Endodermal cell (in vitro differentiated cells): ENCODE results near the gene DLG2. TPM values are rescaled to one million over a fixed set of nuclear protein-coding genes. Genes with fewer than 3 reads are reported as not detected.

ENCODE experiments used
- DNase-seq: peaks from one replicate; pipeline ENCODE4 v3.0.0-alpha.2; 2017
- H3K27ac ChIP-seq: 2 replicates; pipeline ENCODE4 v1.5.1; 2013; ENCODE audit warnings: mild to moderate bottlenecking, low read depth, low read length, moderate library complexity
- H3K27me3 ChIP-seq: 2 replicates; pipeline ENCODE4 v1.6.1; 2013; ENCODE audit warnings: mild to moderate bottlenecking, low read length, moderate library complexity; ENCODE audit not compliant: insufficient read depth, control insufficient read depth, poor library complexity, severe bottlenecking
- H3K36me3 ChIP-seq: 2 replicates; pipeline ENCODE4 v1.7.0; 2013; ENCODE audit warnings: mild to moderate bottlenecking, low read length, moderate library complexity; ENCODE audit not compliant: control insufficient read depth, insufficient read depth
- H3K4me1 ChIP-seq: one replicate; pipeline ENCODE4 v1.7.0; 2013; ENCODE audit warnings: low read length; ENCODE audit not compliant: control insufficient read depth, insufficient read depth
- H3K4me3 ChIP-seq: 2 replicates; pipeline ENCODE4 v1.5.1; 2013; ENCODE audit warnings: mild to moderate bottlenecking, low read length, moderate library complexity
- H3K9ac ChIP-seq: 2 replicates; pipeline ENCODE4 v1.6.1; 2013; ENCODE audit warnings: mild to moderate bottlenecking, low read length, moderate library complexity; ENCODE audit not compliant: poor library complexity, severe bottlenecking; ENCODE audit errors: extremely low read depth
- H3K9me3 ChIP-seq: 2 replicates; pipeline ENCODE4 v1.6.1; 2013; ENCODE audit warnings: mild to moderate bottlenecking, low read length, moderate library complexity; ENCODE audit not compliant: control insufficient read depth
- H3K27ac Mint-ChIP-seq: 2 replicates; pipeline ENCODE4 v1.8.0; 2020; ENCODE audit warnings: mixed read lengths
- H3K27me3 Mint-ChIP-seq: 2 replicates; pipeline ENCODE4 v1.8.0; 2021; ENCODE audit warnings: mild to moderate bottlenecking, mixed read lengths; ENCODE audit not compliant: insufficient read depth
- H3K36me3 Mint-ChIP-seq: 2 replicates; pipeline ENCODE4 v1.8.0; 2020; ENCODE audit warnings: low read depth, mixed read lengths
- H3K4me1 Mint-ChIP-seq: 2 replicates; pipeline ENCODE4 v1.8.0; 2020; ENCODE audit warnings: mixed read lengths
- H3K4me3 Mint-ChIP-seq: 2 replicates; pipeline ENCODE4 v1.8.0; 2020; ENCODE audit warnings: mild to moderate bottlenecking, moderate library complexity, mixed read lengths
- H3K9me3 Mint-ChIP-seq: 2 replicates; pipeline ENCODE4 v1.8.0; 2020; ENCODE audit warnings: mild to moderate bottlenecking, mixed read lengths
- WGBS, 2 experiments: methylation state at CpG; one replicate each; pipeline versions ENCODE4 v1.1.5 to v1.1.7; 2013; ENCODE audit warnings: missing lambda C conversion rate in 2 of 2, mixed read lengths in 1 of 2; ENCODE audit not compliant: insufficient coverage in 1 of 2, insufficient read length in 1 of 2; 5-methylcytosine and 5-hydroxymethylcytosine counted together
- total RNA-seq, 2 donors: library from RNA; stranded (reverse); fragmentation: NEBNext Ultra II Directional in 1 of 2; extraction: Animal tissue kit (Norgen Biotek cat#: 25700) in 1 of 2; gene quantifications; 2 replicates in 1 of 2; 3 replicates in 1 of 2; pipeline ENCODE4 v1.2.1, GENCODE V29; 2021
- TF ChIP-seq, protein P1 (sequence below): fragments of 200-600 bp; sonication (generic); conservative IDR thresholded peaks from 2 replicates; pipeline ENCODE4 v1.5.0; 2021; ENCODE audit warnings: antibody characterized with exemption, mild to moderate bottlenecking

Gene DLG2
- total RNA-seq, 2 donors from 2014 or later = 9.6 to 10.6 TPM

DNA sequence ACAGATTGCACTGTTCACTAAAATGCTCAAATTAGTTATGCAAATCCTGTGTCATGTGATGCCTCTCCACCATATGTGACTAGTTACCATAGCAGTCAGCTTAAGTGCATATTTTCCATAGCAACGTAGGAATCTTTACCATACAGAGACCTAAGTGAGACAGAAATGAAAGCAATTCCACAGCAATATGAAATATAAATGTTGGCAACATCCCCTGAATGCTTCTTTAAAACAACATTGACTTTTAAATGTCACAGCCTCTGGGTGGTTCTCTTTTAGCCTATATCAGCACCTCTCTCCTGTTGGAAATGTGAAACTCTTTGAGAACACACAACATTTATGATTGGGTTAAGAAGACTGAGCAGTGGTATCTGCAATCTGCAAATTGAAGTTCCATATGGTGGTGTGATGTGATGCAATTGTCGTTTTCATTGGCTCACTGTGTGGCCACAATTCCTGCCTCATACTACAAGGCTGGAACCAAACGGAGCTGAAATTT is 814.6 kb downstream of the DLG2 start:
- Mint-ChIP-seq H3K27me3 (peaks cover 1% of the 10 kb centered on the region), H3K36me3 (no peaks in the 10 kb centered on the region), H3K4me3 (no peak overlapping the region), H3K9me3 (no peaks in the 10 kb centered on the region), H3K4me1 (no peaks in the 10 kb centered on the region), H3K27ac (no peak overlapping the region)
- TF ChIP-seq, protein P1, sequence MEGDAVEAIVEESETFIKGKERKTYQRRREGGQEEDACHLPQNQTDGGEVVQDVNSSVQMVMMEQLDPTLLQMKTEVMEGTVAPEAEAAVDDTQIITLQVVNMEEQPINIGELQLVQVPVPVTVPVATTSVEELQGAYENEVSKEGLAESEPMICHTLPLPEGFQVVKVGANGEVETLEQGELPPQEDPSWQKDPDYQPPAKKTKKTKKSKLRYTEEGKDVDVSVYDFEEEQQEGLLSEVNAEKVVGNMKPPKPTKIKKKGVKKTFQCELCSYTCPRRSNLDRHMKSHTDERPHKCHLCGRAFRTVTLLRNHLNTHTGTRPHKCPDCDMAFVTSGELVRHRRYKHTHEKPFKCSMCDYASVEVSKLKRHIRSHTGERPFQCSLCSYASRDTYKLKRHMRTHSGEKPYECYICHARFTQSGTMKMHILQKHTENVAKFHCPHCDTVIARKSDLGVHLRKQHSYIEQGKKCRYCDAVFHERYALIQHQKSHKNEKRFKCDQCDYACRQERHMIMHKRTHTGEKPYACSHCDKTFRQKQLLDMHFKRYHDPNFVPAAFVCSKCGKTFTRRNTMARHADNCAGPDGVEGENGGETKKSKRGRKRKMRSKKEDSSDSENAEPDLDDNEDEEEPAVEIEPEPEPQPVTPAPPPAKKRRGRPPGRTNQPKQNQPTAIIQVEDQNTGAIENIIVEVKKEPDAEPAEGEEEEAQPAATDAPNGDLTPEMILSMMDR = no peak
- Histone ChIP-seq H3K36me3 (no peaks in the 10 kb centered on the region), H3K4me3 (no peak overlapping the region), H3K27me3 (no peaks in the 10 kb centered on the region), H3K9ac (no peak overlapping the region), H3K4me1 (no peaks in the 10 kb centered on the region), H3K27ac (no peak overlapping the region), H3K9me3 (no peaks in the 10 kb centered on the region)
- no peak for DNase-seq
- WGBS, 2 experiments = 81 to 100% methylated on average over 1 to 3 of the region's 3 CpGs

DNA sequence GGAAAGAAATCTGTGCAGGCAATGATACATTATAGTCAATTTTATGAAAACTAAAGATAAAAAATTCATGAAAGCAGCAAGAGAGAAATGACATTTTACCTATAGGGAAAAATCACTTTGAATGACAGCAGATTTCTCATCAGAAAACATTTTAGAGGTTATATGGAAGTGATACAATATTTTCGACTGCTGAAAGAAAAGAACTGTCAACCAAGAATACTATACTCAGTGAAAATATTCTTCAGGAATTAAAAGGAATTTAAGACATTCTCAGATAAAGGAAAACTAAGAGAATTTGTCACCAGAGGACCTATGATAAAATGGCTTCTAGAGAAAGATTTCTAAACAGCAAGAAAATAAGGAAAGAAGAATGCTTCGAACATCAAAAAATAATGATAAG is 820.8 kb downstream of the DLG2 start:
- no peaks in the 10 kb centered on the region for H3K36me3 ChIP-seq
- H3K27ac ChIP-seq = no peak overlapping the region
- Mint-ChIP-seq H3K27me3 (no peaks in the 10 kb centered on the region), H3K36me3 (no peaks in the 10 kb centered on the region), H3K27ac (no peak overlapping the region), H3K4me3 (no peak overlapping the region), H3K4me1 (no peaks in the 10 kb centered on the region), H3K9me3 (peaks cover 18% of the 10 kb centered on the region)
- H3K4me3 ChIP-seq = no peak overlapping the region
- H3K9me3 ChIP-seq = peaks cover 19% of the 10 kb centered on the region
- 100% methylated on average over 1 of the region's 2 CpGs for WGBS, 2 experiments
- no peak for DNase-seq
- no peak overlapping the region for H3K9ac ChIP-seq
- TF ChIP-seq, protein P1 = no peak
- H3K4me1 ChIP-seq = no peaks in the 10 kb centered on the region
- no peaks in the 10 kb centered on the region for H3K27me3 ChIP-seq

DNA sequence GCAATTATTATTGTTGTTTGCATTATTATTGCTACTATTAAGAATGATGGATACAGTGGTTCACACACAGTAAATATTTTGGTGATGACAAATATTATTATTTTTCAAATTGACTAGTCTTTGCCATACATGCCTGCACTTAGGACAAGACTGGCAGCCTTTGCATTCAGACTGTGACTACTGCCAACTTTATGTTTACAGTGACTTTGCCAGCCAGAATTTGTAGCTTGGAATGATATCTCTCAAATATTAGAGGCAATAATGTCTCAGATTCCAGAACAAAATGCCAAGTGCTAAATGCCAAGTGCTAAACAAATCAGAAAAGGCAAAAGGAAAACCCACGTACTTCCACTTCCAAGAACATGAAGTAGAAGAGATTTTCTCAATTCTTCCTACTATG is 823.1 kb downstream of the DLG2 start:
- Histone ChIP-seq H3K4me1 (no peaks in the 10 kb centered on the region), H3K27me3 (no peaks in the 10 kb centered on the region), H3K36me3 (no peaks in the 10 kb centered on the region), H3K27ac (no peak overlapping the region), H3K9me3 (peaks cover 19% of the 10 kb centered on the region), H3K9ac (no peak overlapping the region), H3K4me3 (no peak overlapping the region)
- Mint-ChIP-seq H3K4me3 (no peak overlapping the region), H3K36me3 (no peaks in the 10 kb centered on the region), H3K27ac (no peak overlapping the region), H3K9me3 (peaks cover 18% of the 10 kb centered on the region), H3K27me3 (no peaks in the 10 kb centered on the region), H3K4me1 (no peaks in the 10 kb centered on the region)
- WGBS, 2 experiments = 75% methylated on average over 1 of the region's 1 CpG; no CpG with 5 or more reads in 1 of the 2 experiments
- TF ChIP-seq, protein P1 = no peak
- DNase-seq = no peak
